ELR (cell line): Measurements from ENCODE around the gene RAP2B.
A peak's percentile ranks its signal among the peaks of the same experiment; 100 is the strongest.
"Not testable (repeated sequence)": the region's sequence is repeated elsewhere in the genome, so short reads cannot be mapped to it uniquely, and the experiment has no call there.

Source experiments
- DNase-seq: peaks from one replicate; pipeline ENCODE4 v3.0.0-alpha.2; 2015; ENCODE audit warnings: low read depth

The RAP2B gene

DNA sequence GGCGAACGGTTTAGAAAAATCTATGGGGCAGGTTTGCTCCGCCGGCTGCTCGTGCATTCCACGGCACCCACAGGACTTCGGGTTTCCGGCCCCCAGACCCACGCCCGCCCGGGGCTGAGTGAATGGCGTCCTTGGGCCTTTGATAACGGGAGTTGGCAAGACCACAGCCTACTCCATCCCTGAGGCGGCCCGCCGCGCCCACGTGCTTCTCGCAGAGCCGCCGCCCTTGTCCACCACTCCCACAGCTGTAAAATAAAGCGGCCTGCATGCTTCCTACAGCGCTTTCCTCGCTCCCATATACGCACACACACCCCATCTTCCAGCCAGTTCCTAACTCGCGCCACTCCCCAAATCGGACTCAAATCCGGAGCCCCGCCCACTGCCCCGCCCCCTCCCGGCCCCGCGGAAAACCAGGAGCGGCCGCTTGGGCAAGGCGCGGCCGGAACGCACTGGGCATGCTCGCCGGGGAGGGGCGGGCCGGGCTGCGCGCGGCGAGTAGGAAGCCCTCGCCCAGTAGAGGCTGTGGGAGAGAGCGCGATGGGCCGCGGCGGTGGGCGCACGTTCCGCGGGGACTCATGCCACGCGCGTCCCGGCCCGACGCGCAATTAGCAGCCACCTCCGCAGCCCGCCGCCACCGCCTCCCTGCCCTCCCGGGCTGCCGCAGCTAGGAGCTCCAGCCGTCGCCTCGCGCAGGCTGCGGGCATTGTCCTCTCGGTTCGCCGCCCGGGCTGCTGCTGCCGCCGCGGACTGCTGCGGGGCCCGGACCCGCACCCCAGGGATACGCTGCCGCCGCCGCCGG, at the start of gene RAP2B:
Gene RAP2B, plus strand, starts transcription at position 513 of the 799 bp plus-strand sequence. CDS start 468 bp downstream, outside the sequence.
- peak; percentile 95 for DNase-seq

DNA sequence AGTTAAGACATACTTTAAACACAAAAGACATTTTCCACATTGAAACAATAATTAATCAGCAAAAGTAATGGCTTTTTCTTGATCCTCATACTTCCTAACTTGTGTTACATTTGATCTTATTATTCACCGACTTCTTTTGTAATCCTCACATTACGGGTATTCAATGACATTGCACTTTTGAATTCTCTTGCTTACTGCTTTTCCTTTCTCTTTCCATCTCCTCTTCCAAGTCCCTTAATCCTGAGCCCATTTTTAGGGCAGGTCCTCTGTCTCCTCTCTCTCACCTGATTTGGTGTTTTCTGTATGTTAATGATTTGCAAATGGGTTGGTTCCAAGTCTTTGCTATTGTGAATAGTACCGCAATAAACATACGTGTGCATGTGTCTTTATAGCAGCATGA, 48.5 kb upstream of the RAP2B start:
- no peak for DNase-seq

DNA sequence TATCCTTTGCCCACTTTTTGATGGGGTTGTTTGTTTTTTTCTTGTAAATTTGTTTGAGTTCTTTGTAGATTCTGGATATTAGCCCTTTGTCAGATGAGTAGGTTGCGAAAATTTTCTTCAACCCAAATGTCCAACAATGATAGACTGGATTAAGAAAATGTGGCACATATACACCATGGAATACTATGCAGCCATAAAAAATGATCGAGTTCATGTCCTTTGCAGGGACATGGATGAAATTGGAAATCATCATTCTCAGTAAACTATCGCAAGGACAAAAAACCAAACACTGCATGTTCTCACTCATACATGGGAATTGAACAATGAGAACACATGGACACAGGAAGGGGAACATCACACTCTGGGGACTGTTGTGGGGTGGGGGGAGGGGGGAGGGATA, 47.8 kb upstream of the RAP2B start:
- DNase-seq = not testable (repeated sequence)

DNA sequence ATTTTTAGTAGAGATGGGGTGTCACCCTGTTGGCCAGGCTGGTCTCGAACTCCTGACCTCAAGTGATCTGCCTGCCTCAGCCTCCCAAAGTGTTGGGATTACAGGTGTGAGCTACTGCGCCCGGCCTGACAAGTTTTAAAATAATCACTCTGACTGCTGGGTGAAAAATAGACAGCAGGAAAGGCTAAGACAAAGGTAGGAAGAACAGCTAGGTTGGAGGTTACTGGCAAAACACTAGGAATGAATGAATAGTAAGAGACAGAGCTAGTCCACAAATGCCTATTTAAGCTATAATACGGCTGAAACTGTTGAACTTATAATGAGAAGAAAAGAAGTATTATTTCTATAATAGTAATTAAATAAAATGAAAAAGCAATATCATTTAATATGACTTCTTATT, 46.7 kb upstream of the RAP2B start:
- no peak for DNase-seq

DNA sequence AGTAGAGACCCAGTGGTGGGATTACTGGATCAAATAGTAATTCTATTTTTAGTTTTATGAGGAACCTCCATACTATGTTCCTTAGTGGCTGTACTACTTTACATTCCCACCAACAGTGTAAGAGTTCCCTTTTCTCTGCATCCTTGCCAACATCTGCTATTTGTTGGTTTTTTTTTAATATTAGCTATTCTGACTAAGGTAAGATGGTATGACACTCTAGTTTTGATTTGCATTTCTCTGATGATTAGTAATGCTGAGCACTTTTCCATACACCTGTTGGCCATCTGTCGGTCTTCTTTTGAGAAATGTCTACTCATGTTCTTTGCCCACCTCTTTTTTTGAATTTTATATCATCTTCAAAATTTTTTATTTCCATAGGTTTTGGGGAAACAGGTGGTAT, 34.2 kb upstream of the RAP2B start:
- no peak for DNase-seq

DNA sequence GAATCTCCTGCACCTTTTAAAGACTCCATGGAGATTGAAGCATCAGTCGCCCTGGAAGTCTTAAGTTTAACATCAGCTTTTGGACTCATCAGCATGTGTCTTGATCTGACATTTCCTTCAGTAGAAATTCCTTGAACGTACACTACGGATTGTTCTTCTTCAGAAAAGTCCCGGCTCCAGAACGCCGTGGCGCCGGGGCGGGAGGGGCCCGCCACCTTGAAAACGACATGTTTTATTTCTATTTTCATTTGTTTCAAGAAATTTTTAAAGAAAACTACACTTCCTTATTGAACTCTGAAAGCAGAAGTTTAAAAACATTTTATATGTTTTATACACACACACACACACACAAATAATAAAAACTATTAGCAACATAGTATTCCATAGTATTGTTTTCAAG, 32.6 kb upstream of the RAP2B start:
- DNase-seq = no peak

DNA sequence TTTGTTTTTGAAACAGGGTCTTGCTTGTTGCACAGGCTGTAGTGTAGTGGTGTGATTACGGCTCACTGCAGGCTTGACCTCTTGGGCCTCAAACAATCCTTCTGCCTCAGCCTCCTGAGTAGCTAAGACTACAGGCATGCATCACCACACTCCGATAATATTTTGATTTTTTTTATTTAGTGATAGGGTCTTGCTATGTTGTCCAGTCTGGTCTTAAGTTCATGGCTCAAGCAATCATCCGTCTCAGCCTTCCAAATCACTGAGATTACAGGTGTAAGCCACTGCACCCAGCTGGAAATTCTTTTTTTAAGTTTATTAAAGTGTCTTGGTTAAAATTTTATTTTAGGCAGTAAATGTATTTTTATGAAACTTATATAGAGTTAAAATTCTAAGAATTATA, 32.2 kb upstream of the RAP2B start:
- no peak for DNase-seq

DNA sequence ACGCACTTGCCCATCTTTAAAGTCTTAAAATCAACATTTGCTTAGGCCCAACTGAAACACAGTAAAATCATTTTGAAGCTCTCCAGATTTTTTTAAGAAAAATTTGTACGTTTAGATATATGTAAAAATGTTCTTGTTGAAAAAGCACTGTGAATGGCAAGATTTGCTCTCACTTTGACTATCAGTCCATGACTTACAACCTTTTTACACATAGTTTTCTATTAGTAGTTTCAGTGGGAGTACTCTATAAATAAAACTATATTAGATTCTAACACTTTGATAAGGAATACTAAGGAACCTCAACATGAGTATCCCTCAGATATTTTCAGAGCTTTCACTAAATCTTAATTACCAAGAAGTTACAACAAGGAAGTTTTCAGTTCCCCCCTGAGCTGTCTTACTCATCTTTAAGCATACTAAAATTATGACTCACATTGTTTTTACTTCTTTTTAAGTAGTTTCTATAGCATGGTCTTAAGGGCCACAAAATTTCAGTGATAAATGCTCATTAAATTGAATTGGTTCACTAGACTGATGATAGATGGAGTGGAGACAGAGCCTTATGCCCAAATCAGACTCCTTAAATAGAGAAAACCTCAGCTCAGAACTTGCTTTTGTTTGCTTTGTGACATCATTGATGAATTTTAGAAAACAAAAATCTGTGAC, 31.6 kb upstream of the RAP2B start:
- DNase-seq = peak; percentile 86

DNA sequence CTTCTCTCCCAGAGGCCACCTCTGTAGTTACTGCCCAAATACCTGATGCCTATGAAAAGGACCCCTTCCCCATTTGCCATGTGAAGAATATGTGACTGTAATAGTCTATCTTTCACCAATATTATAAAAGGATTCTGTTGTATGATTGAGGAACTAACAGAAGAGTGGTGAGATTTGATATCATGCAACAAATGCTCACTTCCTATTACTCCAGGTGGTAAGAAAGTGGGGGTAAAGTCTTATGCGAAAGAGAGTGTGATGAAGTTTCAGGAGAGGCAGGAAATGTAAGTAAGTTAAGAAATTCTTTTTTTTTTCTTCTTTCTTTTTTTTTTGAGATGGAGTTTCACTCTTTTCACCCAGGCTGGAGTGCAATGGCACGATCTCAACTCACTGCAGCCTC, 24.4 kb upstream of the RAP2B start:
- DNase-seq = no peak

DNA sequence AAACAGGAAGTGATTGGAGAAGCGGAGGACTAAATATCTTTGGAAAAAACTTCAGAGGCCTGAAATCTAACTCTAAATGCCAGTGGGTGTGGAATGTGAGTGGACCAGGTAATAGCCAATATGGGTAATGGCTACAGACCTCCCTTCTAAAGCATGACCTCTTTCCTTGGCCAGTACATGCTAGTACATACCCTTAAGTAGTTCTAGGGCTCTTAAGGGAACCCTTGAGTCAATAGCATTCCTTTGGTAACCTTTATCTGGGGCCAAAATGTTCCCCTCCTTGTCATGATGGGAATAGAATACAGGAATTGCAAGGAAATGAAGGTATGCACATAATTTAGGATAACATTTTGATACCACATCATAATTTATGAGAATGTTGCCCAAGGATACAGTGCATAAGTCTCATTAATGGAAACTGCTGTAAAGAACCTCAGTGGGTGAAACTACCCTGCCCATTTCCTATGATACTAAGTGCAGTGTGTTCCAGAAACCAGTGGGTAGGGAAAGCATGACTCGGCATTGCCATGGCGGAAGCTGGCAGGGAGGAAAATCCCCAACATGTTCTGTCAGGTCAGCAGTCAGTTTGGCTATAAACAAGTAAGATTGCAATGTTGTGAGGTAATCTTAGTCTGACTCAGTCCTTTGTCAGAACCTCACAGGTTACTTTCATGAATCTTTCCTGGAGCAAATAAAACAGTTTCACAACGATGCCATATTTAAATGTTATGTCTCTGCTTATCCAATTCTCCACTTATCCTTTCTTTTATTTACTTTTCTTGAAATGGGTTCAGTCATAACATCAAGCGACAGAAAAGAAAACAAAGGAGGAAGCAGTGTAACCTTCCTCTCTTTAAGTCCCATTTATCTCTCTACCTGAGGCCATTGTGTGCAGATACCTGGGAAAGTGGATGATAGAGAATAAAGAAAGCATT, 23.5 kb upstream of the RAP2B start:
- peak; percentile 97 for DNase-seq

DNA sequence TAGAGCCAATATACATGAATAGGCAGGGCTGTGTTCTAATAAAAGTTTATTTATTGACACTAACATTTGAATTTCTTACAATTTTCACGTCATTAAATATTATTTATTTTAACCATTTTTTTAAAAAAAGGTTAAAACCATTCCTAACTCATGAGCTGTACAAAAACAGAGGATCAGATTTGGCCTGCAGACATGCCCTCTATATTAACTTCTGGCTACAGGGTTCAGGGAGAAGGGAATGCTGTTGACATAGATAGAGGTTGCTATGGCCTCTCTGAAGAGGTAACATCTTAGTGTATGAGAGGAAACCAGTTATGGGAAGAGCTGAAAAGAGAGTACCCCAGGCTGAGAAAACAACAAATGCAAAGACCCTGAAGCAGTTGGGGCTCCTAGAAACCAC, 19.1 kb upstream of the RAP2B start:
- DNase-seq = no peak

DNA sequence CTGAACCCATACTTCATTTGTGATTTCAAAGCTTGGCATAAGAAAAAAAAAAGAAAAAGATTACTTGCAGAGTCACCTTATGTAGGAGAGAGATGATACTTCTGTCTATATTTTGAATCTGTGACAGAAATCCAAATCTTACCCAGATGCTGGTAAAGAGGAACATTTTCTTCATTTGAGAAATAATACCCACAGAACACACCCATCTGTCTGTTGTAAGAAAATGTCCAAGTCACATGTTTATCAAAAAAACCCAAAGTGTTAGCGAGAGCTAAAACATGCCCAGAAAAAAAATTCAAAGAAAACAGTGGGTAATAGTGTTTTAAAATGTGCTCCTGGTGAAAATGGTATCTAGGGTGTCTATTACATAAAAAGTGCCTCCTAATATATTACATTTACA, 18.0 kb upstream of the RAP2B start:
- no peak for DNase-seq

DNA sequence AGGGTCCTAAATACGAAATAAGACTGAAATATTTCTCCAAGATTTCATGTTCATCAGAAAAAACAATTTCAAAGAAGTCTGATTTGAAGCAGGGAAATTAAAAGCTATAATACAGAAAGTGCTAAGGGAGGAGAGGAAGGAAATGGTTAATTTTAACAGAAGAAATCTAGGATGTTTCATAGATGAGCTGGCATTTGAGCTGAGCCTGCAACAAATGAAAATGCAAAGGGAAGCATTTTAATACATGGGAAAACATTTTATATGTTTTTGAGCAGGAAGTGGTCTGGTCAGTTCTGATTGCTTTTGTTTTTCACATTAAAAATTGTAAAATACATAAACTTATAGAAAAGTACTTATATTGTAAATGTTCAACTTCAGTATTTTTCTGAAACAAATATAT, 17.2 kb upstream of the RAP2B start:
- DNase-seq = peak; percentile 83

DNA sequence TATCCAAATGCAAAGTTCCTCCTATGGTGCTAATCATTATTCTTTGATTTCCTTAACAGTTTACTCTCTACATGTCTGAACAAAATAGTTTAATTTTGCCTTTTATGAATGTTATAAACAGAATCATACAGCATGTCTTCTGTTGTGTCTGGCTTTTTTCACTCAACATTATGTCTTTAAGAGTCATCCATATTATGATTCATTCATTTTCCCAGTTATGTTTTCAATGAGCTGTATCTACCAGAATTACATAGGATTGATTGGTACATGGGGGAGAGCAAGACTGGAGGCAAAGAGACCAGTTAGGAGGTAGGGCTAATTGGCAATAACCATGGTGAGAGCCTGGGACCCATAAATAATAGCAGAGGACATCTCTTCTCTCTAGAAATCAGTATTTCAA, 16.6 kb upstream of the RAP2B start:
- DNase-seq = peak; percentile 51

DNA sequence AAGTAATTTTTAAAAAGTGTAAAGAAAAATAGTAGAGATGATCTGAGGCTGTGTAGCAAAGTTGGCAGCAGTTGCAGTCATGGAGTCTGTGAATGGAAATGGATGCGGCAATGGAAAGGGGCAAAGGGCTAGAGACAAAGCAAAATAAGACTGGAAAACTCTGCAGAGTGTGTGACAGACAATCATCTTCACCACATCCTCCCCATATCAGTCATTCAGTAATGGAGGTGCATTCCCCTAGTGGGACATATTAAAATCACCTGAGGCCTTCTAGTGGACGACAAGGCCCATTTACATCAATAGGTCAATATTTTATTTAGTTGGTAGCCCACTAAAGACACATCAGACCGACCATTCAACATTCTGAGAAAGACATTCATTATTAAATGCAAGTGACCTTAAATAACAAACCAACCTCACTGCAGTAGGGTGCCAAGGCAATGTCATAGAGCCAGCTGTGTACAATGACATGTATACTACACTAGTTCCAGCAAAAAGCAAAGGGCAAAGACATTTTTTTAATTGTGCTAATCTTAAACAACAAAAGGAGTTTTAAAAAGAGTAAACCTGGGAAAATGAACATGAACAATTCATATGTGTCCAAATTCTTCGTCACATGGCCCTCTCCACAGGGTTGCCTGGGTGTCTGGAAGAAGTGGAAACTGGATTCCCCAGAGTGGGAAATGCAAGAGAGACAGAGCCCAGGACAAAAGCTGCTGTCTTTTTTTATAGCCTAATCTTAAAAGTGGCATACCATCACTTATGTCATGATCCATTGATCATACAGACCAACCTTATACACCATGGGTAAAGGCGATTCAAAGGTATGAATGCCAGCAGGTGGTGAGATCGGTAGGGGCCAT, 15.6 kb upstream of the RAP2B start:
- DNase-seq = no peak

DNA sequence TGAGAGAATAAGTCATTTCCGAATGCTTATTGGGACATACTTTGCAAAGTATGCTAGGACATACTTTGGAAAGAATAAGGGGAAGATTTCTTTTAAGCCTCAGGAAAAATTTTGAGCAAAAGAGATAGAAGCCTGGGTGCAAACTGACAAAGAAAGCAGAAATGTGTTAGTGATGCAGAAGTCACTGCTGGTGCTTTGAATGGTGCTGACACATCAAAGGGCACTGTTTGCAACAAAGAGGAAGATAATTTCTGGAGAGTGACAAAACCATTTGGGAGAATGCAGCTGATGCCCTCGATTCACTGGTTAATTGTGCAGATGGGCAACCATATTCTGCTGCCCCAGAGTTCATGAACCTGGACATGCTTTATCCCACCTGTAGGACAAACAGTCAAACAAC, 11.0 kb upstream of the RAP2B start:
- no peak for DNase-seq

DNA sequence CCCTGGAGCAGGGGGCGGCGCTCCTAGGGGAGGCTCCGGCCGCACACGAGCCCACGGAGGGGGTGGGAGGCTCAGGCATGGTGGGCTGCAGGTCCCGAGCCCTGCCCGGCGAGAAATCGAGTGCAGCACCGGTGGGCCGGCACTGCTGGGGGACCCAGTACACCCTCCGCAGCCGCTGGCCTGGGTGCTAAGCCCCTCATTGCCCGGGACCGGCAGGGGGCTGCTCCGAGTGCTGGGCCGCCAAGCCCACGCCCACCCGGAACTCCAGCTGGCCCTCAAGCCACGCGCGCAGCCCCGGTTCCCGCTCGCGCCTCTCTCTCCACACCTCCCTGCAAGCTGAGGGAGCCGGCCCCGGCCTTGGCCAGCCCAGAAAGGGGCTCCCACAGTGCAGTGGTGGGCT, 6.2 kb upstream of the RAP2B start:
- DNase-seq = not testable (repeated sequence)

DNA sequence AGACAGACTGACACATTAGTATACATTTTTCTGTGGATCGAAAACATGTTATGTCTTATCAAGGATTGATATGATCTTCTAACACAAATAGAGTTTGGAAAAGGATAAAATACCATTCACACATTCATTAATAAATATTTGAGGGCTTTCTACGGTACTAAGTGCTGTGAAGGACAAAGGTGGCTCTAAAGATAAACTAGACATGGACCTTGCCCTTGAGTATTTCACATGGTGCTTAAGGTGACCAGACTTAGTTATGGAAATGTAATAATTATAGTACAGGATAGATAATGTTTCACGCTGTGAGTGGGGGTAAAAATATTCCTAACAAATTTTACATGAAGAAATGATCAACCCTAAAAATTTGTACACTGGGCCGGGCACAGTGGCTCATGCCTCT, 3.8 kb upstream of the RAP2B start:
- no peak for DNase-seq

DNA sequence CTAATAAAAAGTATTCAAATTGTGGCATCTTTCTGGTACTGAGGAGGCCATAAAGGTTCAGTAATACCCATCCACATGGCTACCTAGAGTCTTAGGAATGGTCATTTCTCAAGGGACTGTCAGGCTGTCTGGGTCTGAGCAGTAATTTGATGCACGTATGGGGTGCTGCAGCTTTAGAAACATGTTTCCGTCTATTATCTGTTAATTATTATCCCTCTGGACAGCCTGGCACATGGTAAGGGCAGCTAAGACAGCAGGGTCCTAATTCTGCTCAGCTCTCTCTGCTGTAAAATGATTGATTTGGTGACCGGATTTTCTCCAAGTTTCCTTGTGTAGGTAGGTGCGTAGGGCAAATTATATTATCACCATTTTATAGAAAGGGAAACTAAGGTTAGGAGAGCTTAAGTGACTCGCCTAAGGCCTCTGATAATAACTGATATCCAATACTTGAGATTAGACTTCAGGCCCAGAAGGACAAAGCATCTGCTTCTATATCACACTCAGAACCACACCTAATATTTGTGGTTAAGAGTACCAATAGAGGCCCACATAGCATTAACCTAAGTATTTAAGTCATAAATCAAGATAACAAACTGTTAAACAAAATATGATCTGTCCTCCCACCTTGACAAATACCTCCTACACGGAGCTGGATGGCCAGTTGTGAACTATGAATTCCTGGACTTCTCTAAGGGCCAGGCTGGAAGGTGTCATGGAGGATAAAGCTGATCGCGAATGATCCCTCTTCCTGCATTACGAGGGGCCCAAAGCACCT, 2.9 kb upstream of the RAP2B start:
- no peak for DNase-seq

DNA sequence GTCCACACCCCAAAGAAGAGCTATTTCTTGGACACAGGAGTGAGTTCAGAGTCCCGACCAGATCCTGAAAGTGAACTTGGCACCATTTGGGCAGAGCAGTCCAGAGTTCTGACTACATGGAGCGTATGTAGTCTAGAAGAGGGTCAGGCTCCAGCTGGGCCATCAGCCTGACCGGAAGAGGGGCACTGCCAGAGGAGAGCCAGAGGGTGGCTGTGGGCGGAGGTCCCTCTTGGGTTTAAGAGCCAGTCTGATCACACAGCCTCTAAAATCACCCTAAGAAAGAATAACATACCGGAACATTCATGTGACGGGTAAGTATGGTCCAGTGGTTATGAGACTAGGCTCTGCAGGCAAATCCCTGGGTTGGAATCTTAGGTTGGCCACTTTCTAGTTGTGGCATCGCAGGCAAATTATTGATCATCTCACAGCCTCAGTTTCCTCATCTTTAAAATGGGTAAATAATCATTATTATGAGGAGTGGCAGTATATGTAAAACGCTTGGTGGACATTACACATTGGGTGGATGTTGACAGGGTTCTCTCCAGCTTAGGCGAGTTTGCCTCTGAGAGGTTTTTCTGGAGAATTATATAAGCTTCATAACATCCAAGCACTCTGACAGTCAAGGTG, 2.1 kb upstream of the RAP2B start:
- DNase-seq = no peak
